IPS DF 4.7 (cell line): ENCODE measurements around the gene HNRNPCL1.
"Not testable (repeated sequence)": the region's sequence is repeated elsewhere in the genome, so short reads cannot be mapped to it uniquely, and the experiment has no call there.

ENCODE experiments used
- DNase-seq: peaks from one replicate; pipeline ENCODE4 v3.0.0-alpha.2; 2013; ENCODE audit warnings: low spot score; ENCODE audit errors: extremely low read depth

Gene HNRNPCL1

GRCh38 chr1:12848620-12849019 lies at the start of gene HNRNPCL1:
TSS of gene HNRNPCL1 (minus strand) at chr1:12848720. CDS start at chr1:12848289, 431 bp downstream.
- not testable (repeated sequence) for DNase-seq

- not testable (repeated sequence) for DNase-seq
Measured at GRCh38 chr1:12898170-12898569, 49.6 kb upstream of the HNRNPCL1 start, which contains the start of gene PRAMEF10. TSS of gene PRAMEF10 (minus strand) at chr1:12898270. CDS start at chr1:12895847, 2,423 bp downstream.

- not testable (repeated sequence) for DNase-seq
Measured at GRCh38 chr1:12886101-12886500, 37.6 kb upstream of the HNRNPCL1 start, which contains the start of gene PRAMEF4. TSS of gene PRAMEF4 (minus strand) at chr1:12886201. CDS start at chr1:12883394, 2,807 bp downstream.

GRCh38 chr1:12878453-12878852 lies 29.9 kb upstream of the HNRNPCL1 start:
- DNase-seq: not testable (repeated sequence)

- DNase-seq: not testable (repeated sequence)
Measured at GRCh38 chr1:12863131-12863880, 14.8 kb upstream of the HNRNPCL1 start.

GRCh38 chr1:12856786-12857185 lies 8.3 kb upstream of the HNRNPCL1 start, which contains the start of gene PRAMEF2:
TSS of gene PRAMEF2 (plus strand) at chr1:12857086. CDS start at chr1:12859010, 1,924 bp downstream.
- DNase-seq: not testable (repeated sequence)

- no peak for DNase-seq
Measured at GRCh38 chr1:12851779-12852178, 3.3 kb upstream of the HNRNPCL1 start.

- not testable (repeated sequence) for DNase-seq
Measured at GRCh38 chr1:12833251-12833650, 15.3 kb downstream of the HNRNPCL1 start.

- not testable (repeated sequence) for DNase-seq
Measured at GRCh38 chr1:12831310-12831709, 17.2 kb downstream of the HNRNPCL1 start, which contains the start of gene PRAMEF11. TSS of gene PRAMEF11 (minus strand) at chr1:12831410. CDS start at chr1:12828789, 2,621 bp downstream.

GRCh38 chr1:12819061-12819460 lies 29.5 kb downstream of the HNRNPCL1 start:
- DNase-seq: not testable (repeated sequence)

- DNase-seq: no peak
Measured at GRCh38 chr1:12811409-12811784, 37.1 kb downstream of the HNRNPCL1 start.

- DNase-seq: no peak
Measured at GRCh38 chr1:12810691-12811408, 37.7 kb downstream of the HNRNPCL1 start.

GRCh38 chr1:12809933-12810332 lies 38.6 kb downstream of the HNRNPCL1 start:
- no peak for DNase-seq

GRCh38 chr1:12799730-12800129 lies 48.8 kb downstream of the HNRNPCL1 start:
- DNase-seq: no peak

- no peak for DNase-seq
Measured at GRCh38 chr1:12798911-12799310, 49.6 kb downstream of the HNRNPCL1 start.
